Esophagus muscularis mucosa (tissue), 4 donors: ENCODE results near the gene CHD3.

Experiments
- EP300 ChIP-seq: sonication (generic); formaldehyde crosslinking; IDR thresholded peaks from one replicate; pipeline ENCODE4 v1.6.1; 2017; ENCODE audit warnings: antibody characterized with exemption
- POLR2A ChIP-seq: fragments of 450-650 bp; IDR thresholded peaks from one replicate; pipeline ENCODE4 v1.6.1; 2017; ENCODE audit warnings: antibody characterized with exemption, moderate library complexity, mild to moderate bottlenecking, low read depth
- POLR2AphosphoS5 ChIP-seq, 2 donors: sonication (generic); formaldehyde crosslinking; IDR thresholded peaks; one replicate each; pipeline ENCODE4 v1.6.1; 2017; ENCODE audit warnings: antibody characterized with exemption in 2 of 2
- TF ChIP-seq, protein P1 (sequence below), 3 experiments: fragments of 200-600 bp in 2 of 3; fragments of 450-650 bp in 1 of 3; sonication (generic) in 2 of 3; IDR thresholded peaks; one replicate each; pipeline ENCODE4 v1.5.1; 2017 to 2019; ENCODE audit warnings: antibody characterized with exemption in 3 of 3, mild to moderate bottlenecking in 2 of 3, moderate library complexity in 1 of 3

DNA sequence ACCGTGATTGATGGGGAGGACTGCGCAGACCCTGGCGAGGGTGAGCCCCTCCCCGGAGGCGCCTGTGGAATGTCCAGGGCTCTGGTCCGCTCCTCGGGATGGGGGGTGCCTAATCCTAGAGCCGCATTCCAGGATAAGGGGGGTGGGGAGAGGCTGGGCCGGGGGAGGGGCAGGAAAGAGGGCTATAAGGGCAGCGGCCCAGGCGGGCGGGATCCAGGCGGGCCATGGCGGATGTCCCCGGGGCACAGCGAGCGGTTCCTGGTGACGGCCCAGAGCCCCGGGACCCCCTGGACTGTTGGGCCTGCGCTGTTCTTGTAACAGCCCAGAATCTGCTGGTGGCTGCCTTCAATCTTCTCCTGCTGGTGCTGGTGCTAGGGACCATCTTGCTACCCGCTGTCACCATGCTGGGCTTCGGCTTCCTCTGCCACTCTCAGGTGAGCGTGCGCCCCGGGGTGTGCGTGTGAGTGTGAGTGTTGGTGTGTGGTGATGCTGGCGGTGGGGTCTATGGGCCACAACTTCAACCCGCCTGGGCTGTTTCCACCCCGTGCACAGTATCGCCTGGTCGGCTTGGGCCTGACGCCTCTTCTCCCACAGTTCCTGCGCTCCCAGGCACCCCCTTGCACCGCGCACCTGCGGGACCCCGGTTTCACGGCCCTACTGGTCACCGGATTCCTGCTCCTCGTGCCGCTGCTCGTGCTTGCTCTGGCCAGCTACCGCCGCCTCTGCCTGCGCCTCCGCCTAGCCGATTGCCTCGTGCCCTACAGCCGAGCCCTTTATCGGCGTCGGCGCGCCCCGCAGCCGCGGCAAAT, 33.5 kb upstream of the CHD3 start, which contains the start of gene TMEM88:
- TF ChIP-seq, protein P1, sequence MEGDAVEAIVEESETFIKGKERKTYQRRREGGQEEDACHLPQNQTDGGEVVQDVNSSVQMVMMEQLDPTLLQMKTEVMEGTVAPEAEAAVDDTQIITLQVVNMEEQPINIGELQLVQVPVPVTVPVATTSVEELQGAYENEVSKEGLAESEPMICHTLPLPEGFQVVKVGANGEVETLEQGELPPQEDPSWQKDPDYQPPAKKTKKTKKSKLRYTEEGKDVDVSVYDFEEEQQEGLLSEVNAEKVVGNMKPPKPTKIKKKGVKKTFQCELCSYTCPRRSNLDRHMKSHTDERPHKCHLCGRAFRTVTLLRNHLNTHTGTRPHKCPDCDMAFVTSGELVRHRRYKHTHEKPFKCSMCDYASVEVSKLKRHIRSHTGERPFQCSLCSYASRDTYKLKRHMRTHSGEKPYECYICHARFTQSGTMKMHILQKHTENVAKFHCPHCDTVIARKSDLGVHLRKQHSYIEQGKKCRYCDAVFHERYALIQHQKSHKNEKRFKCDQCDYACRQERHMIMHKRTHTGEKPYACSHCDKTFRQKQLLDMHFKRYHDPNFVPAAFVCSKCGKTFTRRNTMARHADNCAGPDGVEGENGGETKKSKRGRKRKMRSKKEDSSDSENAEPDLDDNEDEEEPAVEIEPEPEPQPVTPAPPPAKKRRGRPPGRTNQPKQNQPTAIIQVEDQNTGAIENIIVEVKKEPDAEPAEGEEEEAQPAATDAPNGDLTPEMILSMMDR (IDR thresholded peaks at IDR 0.05) = no peak
- no peak for TF ChIP-seq POLR2A
- no peak for TF ChIP-seq POLR2AphosphoS5 (IDR thresholded peaks at IDR 0.05)
- TF ChIP-seq EP300 = no peak
